ENCODE data around the gene S100A4. TPM values are rescaled to one million over a fixed set of nuclear protein-coding genes. Genes with fewer than 3 reads are reported as not detected.
"Not testable (repeated sequence)": the region's sequence is repeated elsewhere in the genome, so short reads cannot be mapped to it uniquely, and the experiment has no call there.

S100A4 gene
- total RNA-seq, 1 donor from 2014 or later, result 4.7 TPM

- peaks cover 8% of the 10 kb centered on the region for H3K27me3 Mint-ChIP-seq (ENCODE audit: unreplicated experiment)
- DNase-seq, result no peak
- H3K9me3 Mint-ChIP-seq (ENCODE audit: unreplicated experiment), result no peaks in the 10 kb centered on the region
- H3K4me1 Mint-ChIP-seq (ENCODE audit: low read depth, unreplicated experiment), result peaks cover 12% of the 10 kb centered on the region
- H3K36me3 Mint-ChIP-seq (ENCODE audit: unreplicated experiment), result no peaks in the 10 kb centered on the region
- no peak for TF ChIP-seq CTCF (IDR thresholded peaks at IDR 0.05; ENCODE audit: partially characterized antibody, unreplicated experiment)
- no peak overlapping the region for H3K27ac Mint-ChIP-seq (ENCODE audit: unreplicated experiment)
- H3K4me3 Mint-ChIP-seq (ENCODE audit: unreplicated experiment), result no peak overlapping the region
Observed at GRCh38 chr1:153520818-153521476, 24.7 kb downstream of the S100A4 start.

GRCh38 chr1:153520137-153520691 is 25.4 kb downstream of the S100A4 start:
- not testable (repeated sequence) for H3K9me3 Mint-ChIP-seq (ENCODE audit: unreplicated experiment); H3K36me3 Mint-ChIP-seq (ENCODE audit: unreplicated experiment); H3K4me1 Mint-ChIP-seq (ENCODE audit: low read depth, unreplicated experiment); H3K27ac Mint-ChIP-seq (ENCODE audit: unreplicated experiment); H3K27me3 Mint-ChIP-seq (ENCODE audit: unreplicated experiment); H3K4me3 Mint-ChIP-seq (ENCODE audit: unreplicated experiment); DNase-seq

- no peak overlapping the region for H3K4me3 Mint-ChIP-seq (ENCODE audit: unreplicated experiment)
- H3K27ac Mint-ChIP-seq (ENCODE audit: unreplicated experiment), result no peak overlapping the region
- no peaks in the 10 kb centered on the region for H3K36me3 Mint-ChIP-seq (ENCODE audit: unreplicated experiment)
- peaks cover 5% of the 10 kb centered on the region for H3K4me1 Mint-ChIP-seq (ENCODE audit: low read depth, unreplicated experiment)
- TF ChIP-seq CTCF (IDR thresholded peaks at IDR 0.05; ENCODE audit: partially characterized antibody, unreplicated experiment), result no peak
- peaks cover 5% of the 10 kb centered on the region for H3K27me3 Mint-ChIP-seq (ENCODE audit: unreplicated experiment)
- H3K9me3 Mint-ChIP-seq (ENCODE audit: unreplicated experiment), result no peaks in the 10 kb centered on the region
- no peak for DNase-seq
Observed at GRCh38 chr1:153519242-153519641, 26.4 kb downstream of the S100A4 start.

- Mint-ChIP-seq H3K27me3 (ENCODE audit: unreplicated experiment) (peaks cover 8% of the 10 kb centered on the region), H3K9me3 (ENCODE audit: unreplicated experiment) (peaks cover 2% of the 10 kb centered on the region), H3K27ac (ENCODE audit: unreplicated experiment) (no peak overlapping the region), H3K4me3 (ENCODE audit: unreplicated experiment) (no peak overlapping the region), H3K4me1 (ENCODE audit: low read depth, unreplicated experiment) (peaks cover 3% of the 10 kb centered on the region), H3K36me3 (ENCODE audit: unreplicated experiment) (no peaks in the 10 kb centered on the region)
- no peak for TF ChIP-seq CTCF (IDR thresholded peaks at IDR 0.05; ENCODE audit: partially characterized antibody, unreplicated experiment)
- DNase-seq, result no peak
Observed at GRCh38 chr1:153515504-153516394, 29.9 kb downstream of the S100A4 start.

- no peak for DNase-seq
- no peaks in the 10 kb centered on the region for H3K36me3 Mint-ChIP-seq (ENCODE audit: unreplicated experiment)
- no peak for TF ChIP-seq CTCF (IDR thresholded peaks at IDR 0.05; ENCODE audit: partially characterized antibody, unreplicated experiment)
- no peak overlapping the region for H3K27ac Mint-ChIP-seq (ENCODE audit: unreplicated experiment)
- peaks cover 6% of the 10 kb centered on the region for H3K27me3 Mint-ChIP-seq (ENCODE audit: unreplicated experiment)
- peaks cover 3% of the 10 kb centered on the region for H3K4me1 Mint-ChIP-seq (ENCODE audit: low read depth, unreplicated experiment)
- peaks cover 2% of the 10 kb centered on the region for H3K9me3 Mint-ChIP-seq (ENCODE audit: unreplicated experiment)
- no peak overlapping the region for H3K4me3 Mint-ChIP-seq (ENCODE audit: unreplicated experiment)
Observed at GRCh38 chr1:153513666-153514065, 31.9 kb downstream of the S100A4 start.
